MCF 10A (cell line): ENCODE measurements around the gene CYTH3. TPM values are rescaled to one million over a fixed set of nuclear protein-coding genes. Genes with fewer than 3 reads are reported as not detected.
"Not testable (repeated sequence)": the region's sequence is repeated elsewhere in the genome, so short reads cannot be mapped to it uniquely, and the experiment has no call there.

Experiments
- BruUV-seq: library from RNA; stranded (reverse); fragments of 400-500 nt; replicated peaks from 2 replicates; lab custom pipeline; 2021; lab: Mats Ljungman, UMichigan
- CTCF ChIA-PET: fragments of 300-600 bp; sonication (Branson Sonifier 250); formaldehyde crosslinking; extraction: SDS; loops from one replicate; lab custom pipeline; 2021; ENCODE audit warnings: antibody characterized with exemption, inconsistent platforms; lab: Yijun Ruan, JAX
- POLR2A ChIA-PET: fragments of 300-600, 350-650 bp; sonication (Branson Sonifier 250); formaldehyde crosslinking; extraction: SDS; loops from one replicate; lab custom pipeline; 2020; ENCODE audit warnings: antibody characterized with exemption, inconsistent platforms; lab: Yijun Ruan, JAX
- DNase-seq: peaks from one replicate; pipeline ENCODE4 v3.0.0-alpha.2; 2018; ENCODE audit not compliant: unreplicated experiment
- H3K27ac Mint-ChIP-seq: one replicate; pipeline ENCODE4 v1.8.0; 2022; ENCODE audit warnings: mild to moderate bottlenecking, low read depth, mixed read lengths; ENCODE audit not compliant: unreplicated experiment
- H3K27me3 Mint-ChIP-seq: one replicate; pipeline ENCODE4 v1.8.0; 2022; ENCODE audit warnings: mixed read lengths; ENCODE audit not compliant: insufficient read depth, unreplicated experiment
- H3K36me3 Mint-ChIP-seq: one replicate; pipeline ENCODE4 v1.8.0; 2022; ENCODE audit warnings: mild to moderate bottlenecking, moderate library complexity, mixed read lengths; ENCODE audit not compliant: insufficient read depth, unreplicated experiment
- H3K4me1 Mint-ChIP-seq: one replicate; pipeline ENCODE4 v1.8.0; 2022; ENCODE audit warnings: mixed read lengths; ENCODE audit not compliant: insufficient read depth, unreplicated experiment
- H3K4me3 Mint-ChIP-seq: one replicate; pipeline ENCODE4 v1.8.0; 2022; ENCODE audit warnings: mild to moderate bottlenecking, moderate library complexity, mixed read lengths; ENCODE audit not compliant: unreplicated experiment
- H3K9me3 Mint-ChIP-seq: one replicate; pipeline ENCODE4 v1.8.0; 2022; ENCODE audit warnings: mixed read lengths; ENCODE audit not compliant: unreplicated experiment
- CTCF ChIP-seq: fragments of 200-600 bp; IDR thresholded peaks from one replicate; pipeline ENCODE4 v1.8.0; 2022; ENCODE audit warnings: antibody characterized with exemption, mild to moderate bottlenecking; ENCODE audit not compliant: unreplicated experiment
- intact Hi-C: fragments of 100-400 bp; cut with micrococcal nuclease; formaldehyde crosslinking; loops from 2 replicates; pipeline ENCODE4 v1.14.1; 2022
- total RNA-seq: library from RNA; stranded (reverse); gene quantifications from 2 replicates; pipeline ENCODE4 v1.2.3, GENCODE V29; 2022

CYTH3 gene
- total RNA-seq, 1 experiment from 2014 or later = 23.5 TPM

- intact Hi-C loops = no loop called here
- Mint-ChIP-seq H3K4me3 (no peak overlapping the region), H3K27ac (no peak overlapping the region), H3K27me3 (no peaks in the 10 kb centered on the region), H3K36me3 (no peaks in the 10 kb centered on the region), H3K4me1 (peaks cover 7% of the 10 kb centered on the region), H3K9me3 (no peaks in the 10 kb centered on the region)
- BruUV-seq = no TSS peak
- ChIA-PET POLR2A (no interaction called here), CTCF (interaction anchor here (0.6 kb wide), 1 partner anchor 786 kb away, joined by 3 read pairs; no protein-coding TSS in a partner anchor)
- no peak for TF ChIP-seq CTCF
- DNase-seq = peak; percentile 59
Measured at GRCh38 chr7:6306471-6306870, 34.0 kb upstream of the CYTH3 start.

GRCh38 chr7:6305330-6305729 is 32.9 kb upstream of the CYTH3 start:
- no peak overlapping the region for H3K4me3 Mint-ChIP-seq
- CTCF ChIA-PET = interaction anchor here (0.6 to 1.4 kb wide), 3 partner anchors 18 to 342 kb away, joined by 3 to 5 read pairs (median 4); no protein-coding TSS in a partner anchor
- H3K4me1 Mint-ChIP-seq = peaks cover 7% of the 10 kb centered on the region
- no peaks in the 10 kb centered on the region for H3K9me3 Mint-ChIP-seq
- no peaks in the 10 kb centered on the region for H3K27me3 Mint-ChIP-seq
- intact Hi-C loops = no loop called here
- H3K36me3 Mint-ChIP-seq = no peaks in the 10 kb centered on the region
- no peak for DNase-seq
- no peak for TF ChIP-seq CTCF
- H3K27ac Mint-ChIP-seq = no peak overlapping the region
- POLR2A ChIA-PET = no interaction called here
- BruUV-seq = no TSS peak

GRCh38 chr7:6301446-6301845 is 29.0 kb upstream of the CYTH3 start:
- H3K27ac Mint-ChIP-seq, H3K4me1 Mint-ChIP-seq, H3K36me3 Mint-ChIP-seq, H3K27me3 Mint-ChIP-seq, DNase-seq, BruUV-seq, intact Hi-C loops, POLR2A ChIA-PET, H3K9me3 Mint-ChIP-seq, H3K4me3 Mint-ChIP-seq, CTCF ChIA-PET: not testable (repeated sequence)

- no TSS peak for BruUV-seq
- no peak for TF ChIP-seq CTCF
- no peak overlapping the region for H3K4me3 Mint-ChIP-seq
- H3K27ac Mint-ChIP-seq = no peak overlapping the region
- CTCF ChIA-PET = no interaction called here
- DNase-seq = no peak
- H3K9me3 Mint-ChIP-seq = no peaks in the 10 kb centered on the region
- no peaks in the 10 kb centered on the region for H3K4me1 Mint-ChIP-seq
- POLR2A ChIA-PET = interaction anchor here (1.1 kb wide), 1 partner anchor 49 kb away, joined by 3 read pairs; no protein-coding TSS in a partner anchor
- intact Hi-C loops = no loop called here
- H3K36me3 Mint-ChIP-seq = no peaks in the 10 kb centered on the region
- H3K27me3 Mint-ChIP-seq = no peaks in the 10 kb centered on the region
Measured at GRCh38 chr7:6299774-6300173, 27.4 kb upstream of the CYTH3 start.

- CTCF ChIA-PET = interaction anchor here (0.5 kb wide), 1 partner anchor 38 kb away, joined by 5 read pairs; no protein-coding TSS in a partner anchor
- POLR2A ChIA-PET = no interaction called here
Measured at GRCh38 chr7:6294839-6295238, 22.4 kb upstream of the CYTH3 start.

More at GRCh38 chr7:6294839-6295238, 22.4 kb upstream of the CYTH3 start:
- Mint-ChIP-seq H3K27me3 (no peaks in the 10 kb centered on the region), H3K9me3 (no peaks in the 10 kb centered on the region), H3K4me1 (no peaks in the 10 kb centered on the region), H3K4me3 (no peak overlapping the region), H3K36me3 (no peaks in the 10 kb centered on the region), H3K27ac (no peak overlapping the region)
- TF ChIP-seq CTCF = no peak
- no peak for DNase-seq
- BruUV-seq = no TSS peak
- intact Hi-C loops = no loop called here
